SU-DHL-6 (cell line): Measurements from ENCODE around the gene NOL12.

ENCODE experiments used
- H2AFZ ChIP-seq: fragments of 200-600 bp; sonication (generic); 2 replicates; pipeline ENCODE4 v1.6.1; 2014; ENCODE audit warnings: low read depth, mild to moderate bottlenecking, moderate library complexity, mixed read lengths, antibody characterized with exemption, low read length; ENCODE audit not compliant: severe bottlenecking
- H3F3A ChIP-seq: fragments of 200-600 bp; shearing (Covaris generic); 2 replicates; pipeline ENCODE4 v1.6.0; 2016; ENCODE audit warnings: antibody characterized with exemption, mild to moderate bottlenecking; ENCODE audit not compliant: insufficient read depth
- H3K27ac ChIP-seq: fragments of 200-600 bp; sonication (generic); 2 replicates; pipeline ENCODE4 v1.5.1; 2016; ENCODE audit warnings: low read depth, mild to moderate bottlenecking, low read length, moderate library complexity, mixed read lengths
- H3K27me3 ChIP-seq: fragments of 200-600 bp; sonication (generic), shearing (Covaris generic); 2 replicates; pipeline ENCODE4 v1.6.0; 2014; ENCODE audit warnings: mild to moderate bottlenecking, low read length
- H3K36me3 ChIP-seq: fragments of 200-600 bp; sonication (generic); 2 replicates; pipeline ENCODE4 v1.6.1; 2014; ENCODE audit warnings: mild to moderate bottlenecking, low read length, mixed read lengths
- H3K4me2 ChIP-seq: fragments of 300-600, 200-600 bp; shearing (Covaris generic), sonication (generic); 2 replicates; pipeline ENCODE4 v1.6.0; 2014; ENCODE audit warnings: low read length, low read depth, mild to moderate bottlenecking; ENCODE audit not compliant: poor library complexity, severe bottlenecking
- H3K4me3 ChIP-seq: fragments of 200-600 bp; sonication (generic); 2 replicates; pipeline ENCODE4 v1.5.1; 2014; ENCODE audit warnings: antibody characterized with exemption, low read length, mild to moderate bottlenecking, mixed read lengths; ENCODE audit not compliant: insufficient read depth, poor library complexity, severe bottlenecking
- H3K79me2 ChIP-seq: fragments of 200-600 bp; sonication (generic); 2 replicates; pipeline ENCODE4 v1.6.1; 2014; ENCODE audit warnings: mild to moderate bottlenecking, low read length, moderate library complexity; ENCODE audit not compliant: insufficient read depth
- H3K9ac ChIP-seq: fragments of 200-600 bp; sonication (generic); 2 replicates; pipeline ENCODE4 v1.7.0; 2014; ENCODE audit warnings: mild to moderate bottlenecking, low read length
- H3K9me2 ChIP-seq: fragments of 200-600 bp; sonication (generic); replicated peaks from 2 replicates; pipeline ENCODE4 v1.6.1; 2014; ENCODE audit warnings: low read length; ENCODE audit not compliant: insufficient read depth
- H3K9me3 ChIP-seq: fragments of 200-600 bp; sonication (generic); 2 replicates; pipeline ENCODE4 v1.6.1; 2014; ENCODE audit warnings: low read length, mixed read lengths; ENCODE audit not compliant: insufficient read depth
- H4K20me1 ChIP-seq: fragments of 200-600 bp; sonication (generic); 2 replicates; pipeline ENCODE4 v1.6.1; 2014; ENCODE audit warnings: low read depth, mild to moderate bottlenecking, antibody characterized with exemption, low read length, moderate library complexity, mixed read lengths
- EZH2phosphoT487 ChIP-seq: fragments of 200-600 bp; sonication (generic), shearing (Covaris generic); conservative IDR thresholded peaks from 2 replicates; pipeline ENCODE4 v1.6.1; 2018; ENCODE audit warnings: mild to moderate bottlenecking, antibody characterized with exemption, low read length, moderate library complexity, mixed read lengths
- TF ChIP-seq, protein P1 (sequence below): fragments of 200-600 bp; sonication (generic); IDR thresholded peaks from one replicate; pipeline ENCODE4 v1.5.1; 2017; ENCODE audit warnings: antibody characterized with exemption, mild to moderate bottlenecking, low read length, moderate library complexity; ENCODE audit not compliant: insufficient read depth, poor library complexity, severe bottlenecking

Gene NOL12

DNA sequence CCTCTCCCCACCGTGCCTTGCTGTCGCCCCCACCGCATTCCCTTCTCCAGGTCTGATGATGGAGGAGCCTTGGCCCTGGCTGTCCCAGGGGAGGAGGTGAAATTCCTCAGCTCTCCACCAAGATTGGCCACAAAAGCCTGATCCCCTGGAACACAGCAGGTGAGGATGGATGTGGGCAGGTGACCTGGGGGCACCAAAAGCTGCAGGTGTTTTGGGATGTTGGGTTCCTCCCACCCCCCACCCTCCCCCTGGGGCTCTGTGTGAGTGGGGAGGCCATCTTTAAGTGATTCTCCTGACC is 11.3 kb downstream of the NOL12 start:
- Histone ChIP-seq H3K79me2 (no peaks in the 10 kb centered on the region), H3K4me2 (no peak overlapping the region), H4K20me1 (no peaks in the 10 kb centered on the region), H3K9ac (no peak overlapping the region), H3K9me3 (no peaks in the 10 kb centered on the region), H2AFZ (no peak overlapping the region), H3K36me3 (no peaks in the 10 kb centered on the region), H3K27ac (no peak overlapping the region), H3K27me3 (no peaks in the 10 kb centered on the region), H3F3A (no peaks in the 10 kb centered on the region), H3K9me2 (no peaks in the 10 kb centered on the region), H3K4me3 (no peak overlapping the region)
- TF ChIP-seq, protein P1, sequence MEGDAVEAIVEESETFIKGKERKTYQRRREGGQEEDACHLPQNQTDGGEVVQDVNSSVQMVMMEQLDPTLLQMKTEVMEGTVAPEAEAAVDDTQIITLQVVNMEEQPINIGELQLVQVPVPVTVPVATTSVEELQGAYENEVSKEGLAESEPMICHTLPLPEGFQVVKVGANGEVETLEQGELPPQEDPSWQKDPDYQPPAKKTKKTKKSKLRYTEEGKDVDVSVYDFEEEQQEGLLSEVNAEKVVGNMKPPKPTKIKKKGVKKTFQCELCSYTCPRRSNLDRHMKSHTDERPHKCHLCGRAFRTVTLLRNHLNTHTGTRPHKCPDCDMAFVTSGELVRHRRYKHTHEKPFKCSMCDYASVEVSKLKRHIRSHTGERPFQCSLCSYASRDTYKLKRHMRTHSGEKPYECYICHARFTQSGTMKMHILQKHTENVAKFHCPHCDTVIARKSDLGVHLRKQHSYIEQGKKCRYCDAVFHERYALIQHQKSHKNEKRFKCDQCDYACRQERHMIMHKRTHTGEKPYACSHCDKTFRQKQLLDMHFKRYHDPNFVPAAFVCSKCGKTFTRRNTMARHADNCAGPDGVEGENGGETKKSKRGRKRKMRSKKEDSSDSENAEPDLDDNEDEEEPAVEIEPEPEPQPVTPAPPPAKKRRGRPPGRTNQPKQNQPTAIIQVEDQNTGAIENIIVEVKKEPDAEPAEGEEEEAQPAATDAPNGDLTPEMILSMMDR, result no peak
- TF ChIP-seq EZH2phosphoT487, result no peak

DNA sequence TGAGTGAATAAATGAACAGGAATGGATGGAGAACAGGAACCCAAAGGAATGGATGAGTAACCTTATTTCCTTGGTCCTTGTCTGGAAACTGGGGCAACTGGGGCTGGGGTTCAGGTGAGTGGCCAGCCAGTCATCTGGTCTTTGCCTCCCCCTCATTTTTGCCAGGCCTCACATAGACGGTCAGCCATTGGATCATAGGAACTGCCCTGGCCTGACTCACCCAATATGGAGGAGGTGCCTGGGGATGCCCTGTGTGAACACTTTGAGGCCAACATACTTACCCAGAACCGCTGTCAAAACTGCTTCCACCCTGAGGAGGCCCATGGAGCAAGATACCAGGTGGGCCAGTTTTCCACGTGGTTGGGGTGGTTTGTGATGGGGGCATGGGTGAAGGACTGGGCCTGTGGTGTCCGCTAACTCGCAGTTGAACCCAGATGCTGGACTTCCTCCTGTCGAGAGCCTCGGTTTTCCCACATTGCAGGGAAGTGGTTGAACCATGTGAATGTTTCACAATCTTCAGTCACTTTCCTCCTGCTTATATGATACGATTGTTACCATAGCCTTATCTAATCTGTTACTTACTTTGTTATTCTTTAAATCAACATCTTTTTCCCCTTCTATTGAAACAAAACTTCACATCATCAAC is 15.1 kb downstream of the NOL12 start:
- Histone ChIP-seq H4K20me1 (no peaks in the 10 kb centered on the region), H3K36me3 (no peaks in the 10 kb centered on the region), H3K4me2 (no peak overlapping the region), H3K79me2 (no peaks in the 10 kb centered on the region), H3K4me3 (no peak overlapping the region), H2AFZ (no peak overlapping the region), H3K27me3 (no peaks in the 10 kb centered on the region), H3K9me3 (no peaks in the 10 kb centered on the region), H3K9ac (no peak overlapping the region), H3F3A (no peaks in the 10 kb centered on the region), H3K27ac (no peak overlapping the region), H3K9me2 (no peaks in the 10 kb centered on the region)
- TF ChIP-seq EZH2phosphoT487, result no peak
- TF ChIP-seq, protein P1, result no peak

DNA sequence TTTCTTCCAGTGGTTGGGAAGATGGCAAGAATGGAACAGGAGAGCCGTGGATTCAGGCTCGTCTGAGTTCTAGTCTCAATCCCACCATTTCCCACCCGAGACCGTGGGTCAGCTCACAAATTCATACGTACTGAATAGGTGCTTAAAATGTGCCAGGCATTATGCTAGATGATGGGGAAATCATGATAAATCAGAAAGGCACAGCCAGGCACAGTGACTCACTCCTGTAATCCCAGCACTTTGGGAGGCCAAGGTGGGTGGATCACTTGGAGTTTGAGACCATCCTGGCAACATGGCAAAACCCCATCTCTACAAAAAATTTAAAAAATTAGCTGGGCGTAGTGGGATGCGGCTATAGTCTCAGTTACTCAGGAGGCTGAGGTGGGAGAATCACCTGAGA is 17.8 kb downstream of the NOL12 start:
- TF ChIP-seq, protein P1, result no peak
- TF ChIP-seq EZH2phosphoT487, result no peak
- H3K36me3 ChIP-seq, result no peaks in the 10 kb centered on the region

More for the DNA sequence above, 17.8 kb downstream of the NOL12 start:
- Histone ChIP-seq H2AFZ (no peak overlapping the region), H3K9ac (no peak overlapping the region), H3K27me3 (no peaks in the 10 kb centered on the region), H3K27ac (no peak overlapping the region), H3K9me3 (no peaks in the 10 kb centered on the region), H3K4me3 (no peak overlapping the region), H3K9me2 (no peaks in the 10 kb centered on the region), H3K79me2 (no peaks in the 10 kb centered on the region), H3K4me2 (no peak overlapping the region), H4K20me1 (no peaks in the 10 kb centered on the region), H3F3A (no peaks in the 10 kb centered on the region)
